Mucosa of descending colon (tissue), 3 donors: ENCODE data around the gene HCLS1. TPM values are rescaled to one million over a fixed set of nuclear protein-coding genes. Genes with fewer than 3 reads are reported as not detected.

ENCODE experiments used
- ATAC-seq: fragments of 200-7000 bp; cut with Tn5 transposase; one replicate; pipeline ENCODE4 v1.9.1; 2020; ENCODE audit warnings: mild to moderate bottlenecking, moderate library complexity
- DNase-seq, 3 donors: peaks; one replicate each; pipeline ENCODE4 v3.0.0-alpha.2; 2020
- H3K36me3 ChIP-seq: fragments of 200-600 bp; one replicate; pipeline ENCODE4 v1.8.0; 2021; ENCODE audit warnings: low read depth, mild to moderate bottlenecking
- H3K4me1 ChIP-seq: fragments of 200-600 bp; one replicate; pipeline ENCODE4 v1.8.0; 2021; ENCODE audit warnings: low read depth, mild to moderate bottlenecking
- H3K4me3 ChIP-seq: fragments of 200-600 bp; one replicate; pipeline ENCODE4 v1.8.0; 2021; ENCODE audit warnings: mild to moderate bottlenecking
- H3K9me3 ChIP-seq: fragments of 200-600 bp; one replicate; pipeline ENCODE4 v1.8.0; 2021; ENCODE audit warnings: mild to moderate bottlenecking
- intact Hi-C, 2 donors: fragments of 100-400 bp; cut with DNase I in 1 of 2; cut with micrococcal nuclease in 1 of 2; formaldehyde crosslinking; loops; one replicate each; pipeline versions ENCODE4 v1.11.0 to v1.11.1; 2022; cut with DNase I, micrococcal nuclease
- total RNA-seq, 3 donors: library from RNA; stranded (reverse); fragmentation: NEBNext Ultra II Directional in 2 of 3; extraction: Animal tissue kit (Norgen Biotek cat#: 25700) in 2 of 3; gene quantifications; one replicate each; pipeline versions ENCODE4 v1.2.1 to v1.2.4, GENCODE V29; 2021 to 2023
- TF ChIP-seq, protein P1 (sequence below): fragments of 200-600 bp; IDR thresholded peaks from one replicate; pipeline ENCODE4 v1.8.0; 2022; ENCODE audit warnings: antibody characterized with exemption, mild to moderate bottlenecking
- donor health status: DM: no; HTN: no; CAD: no; lungs with moderate emphysema.
- donor health status: DM: no; HTN: no; CAD: no.
- donor health status: DM: no; HTN: yes; CAD: no.

HCLS1 gene
- total RNA-seq, 3 donors from 2014 or later = 8.8 to 32.1 (median 23.5) TPM

DNA sequence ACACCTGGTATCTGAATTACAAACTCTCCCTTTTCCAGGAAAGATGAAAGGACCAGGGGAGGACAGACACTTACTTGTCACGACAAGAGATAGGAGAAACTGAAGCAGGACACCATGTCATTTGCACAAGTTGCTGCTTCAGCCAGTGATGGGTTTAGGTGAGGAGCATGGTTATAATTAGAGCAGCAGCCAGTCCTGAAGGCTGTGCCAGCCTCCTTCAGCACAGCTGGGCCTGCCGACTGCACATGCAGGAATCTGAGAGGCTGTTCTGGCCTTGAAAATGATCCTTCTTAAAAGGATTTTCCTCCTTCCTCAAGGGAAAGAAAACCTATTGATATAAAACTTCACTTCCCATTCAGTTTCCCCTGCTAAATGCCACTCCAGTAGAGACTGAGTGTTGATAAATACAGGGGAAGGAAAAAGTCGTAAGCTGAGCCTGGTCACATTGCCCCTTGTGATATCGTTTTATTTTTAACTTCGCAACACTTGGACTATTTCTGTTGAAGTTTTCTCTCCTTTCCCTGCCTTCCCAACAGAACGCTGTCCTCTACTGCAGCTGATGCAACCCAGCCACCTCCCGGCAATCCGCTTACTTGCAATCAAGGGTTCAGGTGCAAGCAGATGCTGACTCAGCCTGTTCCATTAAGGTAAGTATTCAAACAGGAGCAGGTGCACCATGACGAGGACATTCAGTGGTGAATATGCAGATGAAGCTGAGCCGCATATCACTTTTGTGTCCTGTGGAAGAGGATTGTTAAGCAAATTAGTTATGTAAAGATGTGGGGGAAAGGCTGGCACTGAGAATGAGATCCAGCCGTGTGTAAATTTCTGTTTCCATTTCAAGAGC is 67.6 kb downstream of the HCLS1 start, which contains the start of gene FBXO40:
Gene FBXO40, plus strand, starts transcription at position 524 of the 847 bp plus-strand sequence. CDS start 27,197 bp downstream, outside the sequence.
- H3K9me3 ChIP-seq = no peaks in the 10 kb centered on the region
- ATAC-seq (peak; percentile 38), DNase-seq (peak in 1 of 3 donors; percentile 16)
- TF ChIP-seq, protein P1, sequence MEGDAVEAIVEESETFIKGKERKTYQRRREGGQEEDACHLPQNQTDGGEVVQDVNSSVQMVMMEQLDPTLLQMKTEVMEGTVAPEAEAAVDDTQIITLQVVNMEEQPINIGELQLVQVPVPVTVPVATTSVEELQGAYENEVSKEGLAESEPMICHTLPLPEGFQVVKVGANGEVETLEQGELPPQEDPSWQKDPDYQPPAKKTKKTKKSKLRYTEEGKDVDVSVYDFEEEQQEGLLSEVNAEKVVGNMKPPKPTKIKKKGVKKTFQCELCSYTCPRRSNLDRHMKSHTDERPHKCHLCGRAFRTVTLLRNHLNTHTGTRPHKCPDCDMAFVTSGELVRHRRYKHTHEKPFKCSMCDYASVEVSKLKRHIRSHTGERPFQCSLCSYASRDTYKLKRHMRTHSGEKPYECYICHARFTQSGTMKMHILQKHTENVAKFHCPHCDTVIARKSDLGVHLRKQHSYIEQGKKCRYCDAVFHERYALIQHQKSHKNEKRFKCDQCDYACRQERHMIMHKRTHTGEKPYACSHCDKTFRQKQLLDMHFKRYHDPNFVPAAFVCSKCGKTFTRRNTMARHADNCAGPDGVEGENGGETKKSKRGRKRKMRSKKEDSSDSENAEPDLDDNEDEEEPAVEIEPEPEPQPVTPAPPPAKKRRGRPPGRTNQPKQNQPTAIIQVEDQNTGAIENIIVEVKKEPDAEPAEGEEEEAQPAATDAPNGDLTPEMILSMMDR = no peak
- H3K4me1 ChIP-seq = no peaks in the 10 kb centered on the region
- H3K4me3 ChIP-seq = no peak within 1 kb of the TSS
- intact Hi-C loops = no loop called here
- no peaks in the 10 kb centered on the region for H3K36me3 ChIP-seq

DNA sequence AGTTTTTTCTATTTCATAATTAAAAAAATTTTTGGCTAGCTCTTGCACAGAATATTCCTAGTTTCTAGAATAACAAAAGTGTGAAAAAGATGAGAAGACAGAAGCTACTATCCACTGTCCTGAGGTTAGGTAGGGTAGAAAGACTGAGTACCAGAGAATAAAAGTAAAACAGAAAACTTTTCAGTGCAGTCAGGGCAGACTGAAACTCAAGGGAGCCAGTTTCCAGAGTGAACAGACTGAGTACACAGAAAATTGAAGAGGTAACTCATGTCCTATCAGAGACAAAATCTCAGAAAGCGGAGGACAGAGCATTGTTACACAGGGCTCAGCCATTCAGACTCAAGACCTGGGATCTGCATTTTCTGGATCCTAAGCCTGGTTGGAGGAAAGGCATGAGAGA is 76.3 kb downstream of the HCLS1 start:
- Histone ChIP-seq H3K4me3 (no peak overlapping the region), H3K9me3 (no peaks in the 10 kb centered on the region), H3K36me3 (no peaks in the 10 kb centered on the region), H3K4me1 (no peaks in the 10 kb centered on the region)
- no peak for DNase-seq
- TF ChIP-seq, protein P1 = no peak
- intact Hi-C loops = no loop called here
- ATAC-seq = no peak

DNA sequence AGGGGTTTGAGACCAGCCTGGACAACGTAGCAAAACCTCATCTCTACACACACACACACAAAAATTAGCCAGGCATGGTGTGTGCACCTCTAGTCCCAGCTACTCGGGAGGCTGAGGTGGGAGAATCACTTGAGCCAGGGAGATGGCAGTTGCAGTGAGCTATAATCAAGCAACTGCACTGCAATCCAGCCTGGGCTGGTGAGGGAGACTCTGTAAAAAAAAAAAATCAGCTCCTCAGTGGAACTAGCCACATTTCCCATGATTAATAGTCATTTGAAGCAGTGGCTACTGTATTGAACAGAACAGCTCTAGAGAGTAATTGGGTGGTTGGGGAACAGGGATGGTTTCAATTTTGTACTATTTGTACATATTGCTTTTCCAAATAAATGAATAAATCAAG is 79.0 kb downstream of the HCLS1 start:
- H3K9me3 ChIP-seq = no peaks in the 10 kb centered on the region
- intact Hi-C loops = no loop called here
- DNase-seq = no peak
- H3K4me1 ChIP-seq = no peaks in the 10 kb centered on the region
- no peak for ATAC-seq
- H3K4me3 ChIP-seq = no peak overlapping the region
- H3K36me3 ChIP-seq = no peaks in the 10 kb centered on the region
- TF ChIP-seq, protein P1 = no peak

Other genes starting within 250 kb of the HCLS1 start
- gene POLQ, start 114.9 kb downstream of the HCLS1 start, total RNA-seq = 1 to 10 TPM; 1.9 to 4.8 (median 3.2) TPM
- gene ARGFX, start 93.0 kb downstream of the HCLS1 start, total RNA-seq = not detected
- under 1 TPM in 1 of 3 donors, not detected in 2; 0.10 TPM for gene FBXO40, start 67.5 kb downstream of the HCLS1 start, total RNA-seq
- 10 to 100 TPM; 65.1 to 86.9 (median 71.6) TPM for gene GOLGB1, start 88.8 kb upstream of the HCLS1 start, total RNA-seq
- gene IQCB1, start 174.2 kb upstream of the HCLS1 start, total RNA-seq = 10 to 100 TPM; 14.5 to 25.1 (median 22.2) TPM
- gene EAF2, start 174.3 kb upstream of the HCLS1 start, total RNA-seq = 1 to 10 TPM; 5.6 to 8.9 (median 6.7) TPM
- 1 to 10 TPM; 4.3 to 8.6 (median 4.5) TPM for gene SLC15A2, start 233.5 kb upstream of the HCLS1 start, total RNA-seq